HAP-1 (cell line): ENCODE results near the gene C1orf210.

ENCODE experiments used
- DNase-seq, 2 experiments: peaks; one replicate each; pipeline ENCODE4 v3.0.0-alpha.2; 2016 to 2020; ENCODE audit warnings: low spot score in 2 of 2
- H3K27me3 ChIP-seq: fragments of 250-450 bp; sonication (Bioruptor Pico); 2 replicates; pipeline ENCODE4 v1.5.1; 2020; ENCODE audit warnings: low read depth, mild to moderate bottlenecking, moderate library complexity
- H3K36me3 ChIP-seq: fragments of 250-450 bp; sonication (Bioruptor Pico); replicated peaks from 2 replicates; pipeline ENCODE4 v1.5.1; 2020; ENCODE audit warnings: mild to moderate bottlenecking
- H3K4me1 ChIP-seq: fragments of 250-450 bp; sonication (Bioruptor Pico); 2 replicates; pipeline ENCODE4 v1.5.1; 2020; ENCODE audit warnings: mild to moderate bottlenecking
- H3K4me3 ChIP-seq: fragments of 250-450 bp; sonication (Bioruptor Pico); 2 replicates; pipeline ENCODE4 v1.5.1; 2020; ENCODE audit warnings: mild to moderate bottlenecking, moderate library complexity
- H3K9me3 ChIP-seq: fragments of 250-450 bp; sonication (Bioruptor Pico); 2 replicates; pipeline ENCODE4 v1.5.1; 2020; ENCODE audit warnings: mild to moderate bottlenecking, moderate library complexity
- in situ Hi-C: fragments of 300-500 bp; cut with MboI; formaldehyde crosslinking; loops from 3 replicates; pipeline ENCODE4 v1.14.3; 2020; ENCODE audit warnings: low sequenced_read_pairs, inconsistent platforms, mixed read lengths

C1orf210 gene

DNA sequence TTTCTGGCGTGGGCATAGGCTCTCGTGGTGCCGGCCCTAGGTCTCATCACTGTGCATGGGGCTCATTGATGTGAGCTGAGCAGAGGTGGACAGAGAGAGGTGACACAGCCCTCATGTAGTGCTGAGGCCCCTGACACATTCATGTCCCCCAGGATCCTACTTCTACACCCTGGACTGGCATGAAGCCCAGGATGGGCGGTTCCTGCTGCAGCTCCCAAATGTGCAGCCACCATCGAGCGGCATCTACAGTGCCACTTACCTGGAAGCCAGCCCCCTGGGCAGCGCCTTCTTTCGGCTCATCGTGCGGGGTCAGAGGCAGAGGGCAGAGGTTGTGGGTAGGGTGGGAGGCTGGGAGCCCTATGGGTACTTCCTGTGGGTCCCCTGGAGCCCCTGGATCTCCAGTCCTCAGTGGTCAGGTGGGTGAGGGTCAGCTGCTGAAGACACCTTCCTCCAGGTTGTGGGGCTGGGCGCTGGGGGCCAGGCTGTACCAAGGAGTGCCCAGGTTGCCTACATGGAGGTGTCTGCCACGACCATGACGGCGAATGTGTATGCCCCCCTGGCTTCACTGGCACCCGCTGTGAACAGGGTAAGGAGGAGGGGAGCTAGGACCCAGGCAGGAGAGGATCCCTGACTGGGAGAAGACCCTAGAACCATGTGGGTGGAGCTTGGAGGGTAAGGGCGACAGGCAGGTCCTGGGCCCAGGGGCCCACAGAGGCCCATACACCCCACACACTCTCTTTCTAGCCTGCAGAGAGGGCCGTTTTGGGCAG is 21.5 kb upstream of the C1orf210 start:
- no peak for DNase-seq
- H3K27me3 ChIP-seq = no peaks in the 10 kb centered on the region
- in situ Hi-C loops = no loop called here
- no peaks in the 10 kb centered on the region for H3K36me3 ChIP-seq
- H3K4me3 ChIP-seq = no peak overlapping the region
- H3K4me1 ChIP-seq = no peaks in the 10 kb centered on the region
- no peaks in the 10 kb centered on the region for H3K9me3 ChIP-seq

DNA sequence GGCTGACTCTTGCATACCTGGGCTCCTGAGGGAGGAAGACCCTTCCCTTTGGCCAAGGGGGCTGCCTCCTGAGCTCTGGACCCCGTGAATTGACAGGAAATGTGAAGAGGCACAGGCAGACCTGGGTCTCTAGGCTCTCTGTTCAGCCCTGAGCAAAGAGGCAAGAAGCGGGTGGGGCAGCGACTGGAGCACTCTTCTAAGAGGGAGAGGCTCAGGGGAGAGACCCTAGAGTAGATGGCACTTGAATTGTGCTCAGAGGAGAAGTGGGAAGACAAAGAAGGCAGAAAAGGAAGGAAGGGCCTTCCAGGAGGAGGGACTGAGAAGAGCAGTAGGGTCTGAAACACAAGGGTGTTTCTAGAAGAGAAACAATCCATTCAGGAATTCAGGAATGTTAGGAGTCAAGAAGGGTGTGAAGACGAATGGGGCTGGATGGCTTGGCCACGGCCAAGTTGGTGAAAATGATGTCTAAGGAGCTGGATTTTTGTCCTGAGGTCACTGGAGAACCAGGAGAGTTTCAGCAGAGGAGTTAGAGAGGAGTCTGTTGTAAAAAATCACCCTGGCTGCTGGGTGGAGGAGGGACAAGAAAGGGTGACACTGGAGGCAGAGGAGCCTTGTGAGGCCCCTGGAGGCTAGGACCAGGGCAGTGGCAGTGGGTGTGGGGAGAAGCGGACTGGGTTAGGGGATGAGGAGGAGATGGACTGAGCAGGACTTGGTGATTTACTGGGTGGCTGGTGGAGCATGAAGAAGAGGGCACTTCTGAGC is 20.7 kb upstream of the C1orf210 start:
- H3K4me1 ChIP-seq = no peaks in the 10 kb centered on the region
- no peaks in the 10 kb centered on the region for H3K9me3 ChIP-seq
- no peak overlapping the region for H3K4me3 ChIP-seq
- no peaks in the 10 kb centered on the region for H3K27me3 ChIP-seq
- H3K36me3 ChIP-seq = no peaks in the 10 kb centered on the region
- no peak for DNase-seq
- in situ Hi-C loops = no loop called here

DNA sequence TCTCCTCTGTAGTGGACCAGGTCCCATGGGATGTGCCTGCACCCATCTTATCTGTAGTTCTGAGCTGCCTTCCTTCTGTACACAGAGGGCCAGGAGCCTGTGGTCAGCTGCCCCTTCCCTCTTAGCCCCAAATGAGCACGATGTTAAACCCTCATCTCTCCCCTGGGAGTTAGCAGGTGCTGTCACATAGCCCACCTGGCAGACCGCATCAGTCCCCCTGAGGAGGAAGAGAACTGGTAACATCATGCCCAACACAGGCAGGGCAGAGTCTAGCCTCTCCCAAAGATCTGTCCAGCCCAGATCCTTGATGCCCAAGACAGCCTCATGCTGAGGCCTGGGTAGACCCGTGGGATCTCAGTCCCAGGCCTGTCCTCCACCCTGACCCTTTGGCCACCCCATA is 20.1 kb upstream of the C1orf210 start:
- no peaks in the 10 kb centered on the region for H3K9me3 ChIP-seq
- H3K4me3 ChIP-seq = no peak overlapping the region
- no peak for DNase-seq
- no peaks in the 10 kb centered on the region for H3K36me3 ChIP-seq
- no peaks in the 10 kb centered on the region for H3K27me3 ChIP-seq
- in situ Hi-C loops = no loop called here
- no peaks in the 10 kb centered on the region for H3K4me1 ChIP-seq

DNA sequence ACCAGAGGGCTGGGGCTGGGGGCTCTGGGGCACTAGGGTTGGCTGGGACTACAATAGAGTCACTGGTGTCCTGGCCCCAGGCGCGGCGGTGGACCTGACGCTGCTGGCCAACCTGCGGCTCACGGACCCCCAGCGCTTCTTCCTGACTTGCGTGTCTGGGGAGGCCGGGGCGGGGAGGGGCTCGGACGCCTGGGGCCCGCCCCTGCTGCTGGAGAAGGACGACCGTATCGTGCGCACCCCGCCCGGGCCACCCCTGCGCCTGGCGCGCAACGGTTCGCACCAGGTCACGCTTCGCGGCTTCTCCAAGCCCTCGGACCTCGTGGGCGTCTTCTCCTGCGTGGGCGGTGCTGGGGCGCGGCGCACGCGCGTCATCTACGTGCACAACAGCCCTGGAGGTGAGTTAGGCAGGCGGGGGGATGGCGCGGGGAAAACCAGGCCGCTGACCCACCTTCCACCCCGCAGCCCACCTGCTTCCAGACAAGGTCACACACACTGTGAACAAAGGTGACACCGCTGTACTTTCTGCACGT is 19.5 kb upstream of the C1orf210 start:
- Histone ChIP-seq H3K27me3 (no peaks in the 10 kb centered on the region), H3K4me3 (no peak overlapping the region), H3K9me3 (no peaks in the 10 kb centered on the region), H3K4me1 (no peaks in the 10 kb centered on the region), H3K36me3 (no peaks in the 10 kb centered on the region)
- in situ Hi-C loops = no loop called here
- no peak for DNase-seq

DNA sequence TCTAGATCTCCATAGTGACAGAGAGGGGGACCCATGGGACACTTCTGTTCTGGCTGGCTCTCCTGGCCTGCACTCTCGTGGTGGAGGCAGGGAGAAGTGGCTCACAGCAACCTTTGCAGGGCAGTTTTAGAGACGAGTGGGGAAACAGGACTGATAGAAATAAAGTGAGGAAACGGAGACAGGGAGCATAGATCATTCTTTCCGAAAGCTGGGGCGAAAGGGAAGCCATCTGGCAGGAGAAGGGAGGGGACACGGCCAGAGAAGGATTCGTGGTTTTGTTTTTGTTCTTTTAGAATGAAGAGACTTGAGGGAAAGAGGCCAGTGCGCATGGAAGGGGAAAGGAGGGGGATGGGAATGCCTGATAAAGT is 18.9 kb upstream of the C1orf210 start:
- H3K9me3 ChIP-seq = no peaks in the 10 kb centered on the region
- no peaks in the 10 kb centered on the region for H3K36me3 ChIP-seq
- no peaks in the 10 kb centered on the region for H3K27me3 ChIP-seq
- no peak overlapping the region for H3K4me3 ChIP-seq
- in situ Hi-C loops = no loop called here
- H3K4me1 ChIP-seq = no peaks in the 10 kb centered on the region
- no peak for DNase-seq

DNA sequence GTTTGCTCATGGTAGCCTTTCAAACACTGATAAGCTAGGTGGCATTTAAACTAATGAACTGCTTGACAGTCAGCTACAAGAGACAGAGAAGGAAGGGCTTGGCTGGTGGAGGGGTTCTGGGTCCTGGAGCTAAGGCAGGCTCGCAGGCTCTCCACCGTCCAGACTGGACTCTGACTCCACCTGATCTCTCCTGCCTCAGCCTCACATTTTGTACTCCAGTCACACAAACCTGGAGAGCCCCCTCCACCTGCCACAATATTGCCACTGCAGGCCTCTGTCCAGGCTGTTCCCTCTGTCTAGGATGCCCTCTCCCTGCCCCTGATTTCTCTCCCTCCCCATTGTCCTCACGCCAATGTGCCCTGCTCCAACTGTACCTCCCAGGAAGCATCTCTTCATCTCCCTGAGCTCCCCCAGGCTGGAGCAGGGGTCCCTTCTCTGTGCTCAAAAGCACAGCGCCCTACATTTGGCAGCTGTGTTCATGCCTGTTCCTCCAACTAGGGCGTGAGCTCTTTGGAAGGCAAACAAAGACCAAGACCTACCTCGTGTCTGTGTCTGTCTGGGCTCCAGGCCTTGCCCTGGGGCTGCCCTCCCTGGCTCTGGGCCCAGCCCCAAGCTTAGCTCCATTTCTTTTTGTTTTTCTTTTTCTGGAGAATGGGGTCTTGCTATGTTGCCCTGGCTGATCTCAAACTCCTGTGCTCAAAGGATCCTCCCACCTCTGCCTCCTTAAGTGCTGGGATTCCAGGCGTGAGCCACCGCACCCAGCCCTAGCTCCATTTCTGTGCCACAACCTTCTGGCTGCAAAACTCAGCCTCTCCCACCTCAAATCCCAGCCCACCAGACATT is 18.3 kb upstream of the C1orf210 start:
- in situ Hi-C loops = no loop called here
- Histone ChIP-seq H3K4me3 (no peak overlapping the region), H3K9me3 (no peaks in the 10 kb centered on the region), H3K4me1 (no peaks in the 10 kb centered on the region), H3K36me3 (no peaks in the 10 kb centered on the region), H3K27me3 (no peaks in the 10 kb centered on the region)
- DNase-seq = no peak

DNA sequence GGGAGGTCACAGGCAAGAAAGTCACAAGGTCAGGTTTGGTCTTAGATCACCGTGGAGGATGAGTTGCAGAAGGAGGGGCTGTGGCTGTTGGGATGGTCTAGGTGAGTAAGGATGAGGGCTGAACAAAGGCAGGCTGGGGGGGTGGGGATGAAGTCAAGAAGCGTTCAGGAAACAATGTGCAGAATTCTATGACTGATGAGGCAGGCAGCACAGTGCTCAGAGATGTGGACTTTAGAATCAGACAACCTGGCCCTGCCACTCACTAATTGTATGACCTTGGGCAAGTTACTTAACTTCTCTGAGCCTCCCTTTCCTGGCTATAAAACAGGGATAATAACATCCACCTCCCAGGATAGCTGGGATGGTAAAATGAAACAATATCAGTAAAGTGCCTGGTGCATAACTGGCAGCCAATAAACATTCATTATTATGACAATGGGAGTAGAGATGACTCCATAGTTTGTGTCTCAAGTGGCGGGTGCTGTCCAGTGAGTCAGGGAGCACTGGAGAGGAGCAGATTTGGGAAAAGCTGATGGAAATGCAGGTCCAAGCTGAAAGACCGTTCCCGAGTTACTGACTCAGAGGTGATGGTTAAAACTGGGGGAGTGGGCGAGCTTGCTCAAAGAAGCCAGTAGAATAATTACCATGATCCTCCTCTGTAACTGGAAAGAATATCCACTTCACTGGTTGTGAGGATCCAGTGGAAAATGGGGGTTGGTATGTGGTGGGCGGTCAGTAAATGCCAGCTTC is 17.5 kb upstream of the C1orf210 start:
- H3K4me1 ChIP-seq = no peaks in the 10 kb centered on the region
- no peaks in the 10 kb centered on the region for H3K36me3 ChIP-seq
- H3K4me3 ChIP-seq = no peak overlapping the region
- no peaks in the 10 kb centered on the region for H3K9me3 ChIP-seq
- in situ Hi-C loops = no loop called here
- DNase-seq = no peak
- H3K27me3 ChIP-seq = no peaks in the 10 kb centered on the region

DNA sequence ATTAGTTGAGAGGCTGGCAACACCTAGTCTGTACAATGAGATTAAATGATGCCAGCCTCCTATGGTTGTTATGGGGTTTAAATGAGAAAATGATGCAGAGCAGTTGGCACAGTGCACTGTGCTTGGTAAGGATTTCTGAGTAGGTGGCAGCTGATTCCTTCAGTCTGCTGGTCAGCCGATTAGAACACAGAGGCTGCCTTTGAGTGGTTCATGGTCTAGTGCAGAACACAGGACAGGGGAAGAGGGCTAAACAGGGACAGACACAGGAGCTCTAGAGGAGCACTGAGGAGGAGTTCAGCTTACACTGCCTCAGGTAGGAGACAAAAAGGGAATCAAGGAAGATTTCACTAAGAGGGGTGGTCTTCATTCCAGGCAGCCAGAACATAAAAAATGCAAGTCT is 16.8 kb upstream of the C1orf210 start:
- no peaks in the 10 kb centered on the region for H3K27me3 ChIP-seq
- in situ Hi-C loops = no loop called here
- no peaks in the 10 kb centered on the region for H3K36me3 ChIP-seq
- no peak for DNase-seq
- H3K9me3 ChIP-seq = no peaks in the 10 kb centered on the region
- peaks cover 2% of the 10 kb centered on the region for H3K4me1 ChIP-seq
- H3K4me3 ChIP-seq = no peak overlapping the region

DNA sequence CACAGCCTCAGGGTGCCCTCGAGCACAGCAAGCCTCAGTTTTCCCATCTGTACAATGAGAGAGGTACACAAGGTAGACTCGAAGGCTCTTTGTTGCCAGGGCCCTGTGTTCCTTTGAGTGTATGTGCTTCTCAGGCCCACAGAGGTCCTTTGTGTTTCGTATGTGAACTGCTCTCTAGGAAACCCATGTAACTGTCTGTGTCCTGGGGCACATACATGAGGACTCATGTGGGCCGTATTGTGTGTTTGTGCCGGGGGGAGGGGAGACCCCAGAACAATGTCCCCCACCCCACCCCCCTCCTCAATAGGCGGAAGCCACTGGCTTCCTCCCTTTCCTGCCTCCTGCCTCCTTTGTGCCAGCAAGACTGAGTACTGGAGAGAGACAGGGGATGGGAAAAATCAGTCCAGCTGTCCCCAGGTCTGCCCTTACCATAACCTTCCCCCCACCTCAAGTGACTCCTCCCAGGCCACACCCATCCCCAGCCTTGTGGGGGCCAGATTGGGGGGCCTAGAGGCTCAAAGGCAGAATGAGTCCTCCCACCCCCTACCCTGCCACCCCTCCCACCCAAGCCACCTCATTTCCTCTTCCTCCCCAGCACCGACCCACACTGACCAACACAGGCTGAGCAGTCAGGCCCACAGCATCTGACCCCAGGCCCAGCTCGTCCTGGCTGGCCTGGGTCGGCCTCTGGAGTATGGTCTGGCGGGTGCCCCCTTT is 15.2 kb upstream of the C1orf210 start, which contains the start of gene TIE1:
Gene TIE1, plus strand, starts transcription at position 605 of the 717 bp plus-strand sequence. Its CDS starts 90 bp downstream, at position 695.
- Histone ChIP-seq H3K36me3 (no peaks in the 10 kb centered on the region), H3K4me3 (no peak within 1 kb of the TSS), H3K4me1 (peaks cover 17% of the 10 kb centered on the region), H3K9me3 (no peaks in the 10 kb centered on the region), H3K27me3 (no peaks in the 10 kb centered on the region)
- in situ Hi-C loops = no loop called here
- no peak for DNase-seq

DNA sequence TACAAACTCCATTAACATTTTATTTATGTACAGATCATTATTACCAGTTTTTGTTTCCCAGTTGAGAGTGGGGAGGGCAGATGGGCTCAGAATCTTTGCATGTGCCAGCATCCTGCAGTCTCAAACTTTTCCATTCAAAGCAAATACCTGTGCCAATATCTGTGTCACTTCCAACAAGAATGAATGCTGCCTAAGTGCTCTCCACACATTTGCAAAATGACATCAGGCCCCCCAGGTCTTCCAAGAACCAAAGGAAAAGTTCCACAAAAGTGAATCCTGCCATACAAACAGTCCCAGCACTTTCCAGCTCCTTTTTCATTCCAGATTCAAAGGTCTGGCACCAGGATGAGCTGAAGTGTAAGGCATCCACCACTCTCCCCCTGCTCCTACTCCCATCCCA is 13.7 kb upstream of the C1orf210 start:
- H3K36me3 ChIP-seq = no peaks in the 10 kb centered on the region
- H3K4me1 ChIP-seq = peaks cover 30% of the 10 kb centered on the region
- no peaks in the 10 kb centered on the region for H3K27me3 ChIP-seq
- DNase-seq = no peak
- no peak overlapping the region for H3K4me3 ChIP-seq
- no peaks in the 10 kb centered on the region for H3K9me3 ChIP-seq
- in situ Hi-C loops = no loop called here

DNA sequence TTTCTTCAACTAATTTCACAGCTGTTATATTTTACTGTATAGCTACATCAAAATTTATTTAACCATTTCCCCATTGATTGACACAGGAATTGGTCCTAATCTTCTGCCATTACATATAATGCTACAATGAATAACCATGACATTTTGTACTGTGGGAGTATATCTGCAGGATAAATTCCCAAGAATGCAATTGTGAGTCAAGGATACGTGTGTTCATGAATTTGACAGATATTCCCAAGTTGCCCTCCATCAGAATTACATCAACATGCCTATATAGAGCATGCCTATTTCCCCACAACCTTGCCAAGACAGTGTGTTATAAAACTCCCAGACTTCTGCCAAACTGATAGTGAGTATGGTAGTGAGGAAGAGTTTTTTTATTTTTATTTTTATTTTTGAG is 12.7 kb upstream of the C1orf210 start:
- Histone ChIP-seq H3K36me3 (no peaks in the 10 kb centered on the region), H3K27me3 (no peaks in the 10 kb centered on the region), H3K4me3 (no peak overlapping the region), H3K4me1 (peaks cover 31% of the 10 kb centered on the region), H3K9me3 (no peaks in the 10 kb centered on the region)
- in situ Hi-C loops = no loop called here
- DNase-seq = no peak

DNA sequence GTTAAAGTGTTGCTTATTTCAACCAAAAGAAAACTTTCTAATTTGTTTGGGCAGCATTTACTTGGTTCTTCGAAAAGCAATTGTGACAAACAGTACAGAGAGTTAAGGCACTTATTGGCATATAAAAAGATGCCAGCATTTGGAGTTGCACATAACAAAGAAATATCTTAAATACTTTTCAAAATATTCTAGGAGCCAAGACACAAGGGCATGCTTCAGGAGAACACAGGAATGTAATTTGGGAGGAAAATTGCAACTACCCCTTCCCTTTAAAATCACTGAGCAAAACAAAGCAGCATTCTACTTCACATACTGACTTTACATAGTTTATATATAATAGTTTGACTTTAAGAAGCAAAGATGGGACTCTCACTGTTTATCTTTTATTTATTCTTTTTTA is 10.8 kb upstream of the C1orf210 start:
- DNase-seq = peak in 1 of 2 experiments; percentile 23
- in situ Hi-C loops = no loop called here
- H3K4me1 ChIP-seq = peaks cover 31% of the 10 kb centered on the region
- H3K36me3 ChIP-seq = no peaks in the 10 kb centered on the region
- H3K9me3 ChIP-seq = no peaks in the 10 kb centered on the region
- no peak overlapping the region for H3K4me3 ChIP-seq
- no peaks in the 10 kb centered on the region for H3K27me3 ChIP-seq

DNA sequence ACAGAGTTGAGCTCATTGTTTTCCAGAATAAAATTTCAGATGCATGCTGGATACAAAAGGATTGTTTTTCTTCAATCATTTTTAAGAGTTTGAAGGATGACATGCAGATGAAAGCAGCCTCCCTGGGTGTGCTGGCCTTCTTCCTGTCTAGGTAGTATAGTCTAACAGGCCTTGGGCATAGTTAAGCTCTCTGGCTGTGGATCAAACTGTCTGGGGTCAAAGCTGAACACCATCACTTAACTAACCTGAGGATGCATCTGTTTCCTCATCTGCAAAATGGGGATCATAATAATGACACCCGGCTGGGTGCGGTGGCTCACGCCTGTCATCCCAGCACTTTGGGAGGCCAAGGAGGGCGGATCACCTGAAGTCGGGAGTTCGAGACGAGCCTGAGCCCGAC is 9.4 kb upstream of the C1orf210 start:
- Histone ChIP-seq H3K9me3 (no peaks in the 10 kb centered on the region), H3K4me3 (no peak overlapping the region), H3K4me1 (peaks cover 31% of the 10 kb centered on the region), H3K27me3 (no peaks in the 10 kb centered on the region), H3K36me3 (no peaks in the 10 kb centered on the region)
- in situ Hi-C loops = no loop called here
- no peak for DNase-seq
